Neural cell (in vitro differentiated cells): ENCODE results near the gene PDE3A. TPM values are rescaled to one million over a fixed set of nuclear protein-coding genes. Genes with fewer than 3 reads are reported as not detected.

ENCODE experiments used
- H2AFZ ChIP-seq: fragments of 200-600, 300-800 bp; sonication (generic), shearing (Covaris generic); 2 replicates; pipeline ENCODE4 v1.6.0; 2014; ENCODE audit warnings: low read depth, mild to moderate bottlenecking, antibody characterized with exemption, low read length, moderate library complexity
- H3F3A ChIP-seq: fragments of 200-600 bp; shearing (Covaris generic); 2 replicates; pipeline ENCODE4 v1.6.1; 2016; ENCODE audit warnings: mild to moderate bottlenecking, moderate library complexity, mixed read lengths, antibody characterized with exemption, low read length; ENCODE audit not compliant: insufficient read depth, poor library complexity, severe bottlenecking
- H3K27ac ChIP-seq: fragments of 200-600, 300-800 bp; sonication (generic), shearing (Covaris generic); 2 replicates; pipeline ENCODE4 v1.5.1; 2014; ENCODE audit warnings: mild to moderate bottlenecking, low read length, moderate library complexity
- H3K27me3 ChIP-seq: fragments of 300-800, 200-600 bp; sonication (generic), shearing (Covaris generic); 2 replicates; pipeline ENCODE4 v1.6.0; 2014; ENCODE audit warnings: mild to moderate bottlenecking, low read depth, low read length, moderate library complexity; ENCODE audit not compliant: insufficient read depth
- H3K36me3 ChIP-seq: fragments of 300-800, 200-600 bp; sonication (generic), shearing (Covaris generic); 2 replicates; pipeline ENCODE4 v1.5.1; 2014; ENCODE audit warnings: mild to moderate bottlenecking, antibody characterized with exemption, low read length, moderate library complexity; ENCODE audit not compliant: insufficient read depth
- H3K4me2 ChIP-seq: fragments of 300-800, 200-600 bp; sonication (generic), shearing (Covaris generic); 2 replicates; pipeline ENCODE4 v1.6.0; 2014; ENCODE audit warnings: mild to moderate bottlenecking, low read length
- H3K4me3 ChIP-seq: fragments of 300-800, 200-600 bp; sonication (generic), shearing (Covaris generic); 2 replicates; pipeline ENCODE4 v1.5.1; 2014; ENCODE audit warnings: mild to moderate bottlenecking, low read length, moderate library complexity
- H3K79me2 ChIP-seq: fragments of 200-600 bp; shearing (Covaris generic); replicated peaks from 2 replicates; pipeline ENCODE4 v1.6.0; 2014; ENCODE audit warnings: mild to moderate bottlenecking, low read length, moderate library complexity; ENCODE audit not compliant: insufficient read depth
- H3K9ac ChIP-seq: fragments of 300-800, 200-600 bp; sonication (generic), shearing (Covaris generic); 2 replicates; pipeline ENCODE4 v1.6.1; 2016; ENCODE audit warnings: mild to moderate bottlenecking, low read length, mixed read lengths
- H3K9me2 ChIP-seq: fragments of 200-600 bp; shearing (Covaris generic); 2 replicates; pipeline ENCODE4 v1.6.1; 2016; ENCODE audit warnings: mild to moderate bottlenecking, low read length, mixed read lengths; ENCODE audit not compliant: insufficient read depth
- H3K9me3 ChIP-seq: fragments of 200-600, 300-800 bp; sonication (generic), shearing (Covaris generic); 2 replicates; pipeline ENCODE4 v1.6.1; 2016; ENCODE audit warnings: mild to moderate bottlenecking, mixed run types, low read length, moderate library complexity, mixed read lengths
- H4K20me1 ChIP-seq: fragments of 200-600 bp; shearing (Covaris generic); 2 replicates; pipeline ENCODE4 v1.6.1; 2016; ENCODE audit warnings: mild to moderate bottlenecking, mixed run types; ENCODE audit not compliant: insufficient read depth
- EP300 ChIP-seq: fragments of 450-650 bp; conservative IDR thresholded peaks from 2 replicates; pipeline ENCODE4 v1.6.1; 2014; ENCODE audit warnings: antibody characterized with exemption, mild to moderate bottlenecking, moderate library complexity; ENCODE audit not compliant: poor library complexity, severe bottlenecking
- MXI1 ChIP-seq: fragments of 450-650 bp; conservative IDR thresholded peaks from 2 replicates; pipeline ENCODE4 v1.6.1; 2014; ENCODE audit warnings: antibody characterized with exemption, mild to moderate bottlenecking; ENCODE audit not compliant: poor library complexity, severe bottlenecking
- RAD21 ChIP-seq: fragments of 450-650 bp; conservative IDR thresholded peaks from 2 replicates; pipeline ENCODE4 v1.6.1; 2014; ENCODE audit warnings: antibody characterized with exemption, mild to moderate bottlenecking, moderate library complexity
- REST ChIP-seq: IDR thresholded peaks from 2 replicates; pipeline ENCODE4 v1.6.1; 2012; ENCODE audit warnings: borderline replicate concordance
- polyA plus RNA-seq: library from polyadenylated mRNA; depleted of rRNA; stranded (reverse); fragments of >200 nt; gene quantifications from 2 replicates; pipeline ENCODE4 v1.2.3, GENCODE V29; 2014
- TF ChIP-seq, protein P1 (sequence below): fragments of 450-650 bp; IDR thresholded peaks from 2 replicates; pipeline ENCODE4 v1.5.1; 2014; ENCODE audit warnings: antibody characterized with exemption, mild to moderate bottlenecking, moderate library complexity; ENCODE audit not compliant: poor library complexity, severe bottlenecking

The PDE3A gene
- polyA plus RNA-seq, 1 donor from 2014 or later: 0.94 TPM

- Histone ChIP-seq H3K27ac (no peak overlapping the region), H3K79me2 (no peaks in the 10 kb centered on the region), H2AFZ (no peak overlapping the region), H3K9me2 (no peaks in the 10 kb centered on the region), H3K36me3 (no peaks in the 10 kb centered on the region), H3K4me3 (no peak overlapping the region), H3K27me3 (peaks cover 13% of the 10 kb centered on the region), H3K4me2 (no peak overlapping the region), H3K9me3 (no peaks in the 10 kb centered on the region), H4K20me1 (no peaks in the 10 kb centered on the region), H3F3A (no peaks in the 10 kb centered on the region), H3K9ac (no peak overlapping the region)
- TF ChIP-seq REST (no peak), MXI1 (no peak), RAD21 (no peak), EP300 (no peak)
Observed at GRCh38 chr12:20375560-20375959, 7.2 kb downstream of the PDE3A start.

- H3F3A ChIP-seq: no peaks in the 10 kb centered on the region
- H4K20me1 ChIP-seq: no peaks in the 10 kb centered on the region
- H3K79me2 ChIP-seq: no peaks in the 10 kb centered on the region
- no peak overlapping the region for H2AFZ ChIP-seq
- no peaks in the 10 kb centered on the region for H3K9me3 ChIP-seq
- H3K36me3 ChIP-seq: no peaks in the 10 kb centered on the region
- H3K9me2 ChIP-seq: no peaks in the 10 kb centered on the region
- H3K9ac ChIP-seq: no peak overlapping the region
- H3K27ac ChIP-seq: no peak overlapping the region
- TF ChIP-seq, protein P1, sequence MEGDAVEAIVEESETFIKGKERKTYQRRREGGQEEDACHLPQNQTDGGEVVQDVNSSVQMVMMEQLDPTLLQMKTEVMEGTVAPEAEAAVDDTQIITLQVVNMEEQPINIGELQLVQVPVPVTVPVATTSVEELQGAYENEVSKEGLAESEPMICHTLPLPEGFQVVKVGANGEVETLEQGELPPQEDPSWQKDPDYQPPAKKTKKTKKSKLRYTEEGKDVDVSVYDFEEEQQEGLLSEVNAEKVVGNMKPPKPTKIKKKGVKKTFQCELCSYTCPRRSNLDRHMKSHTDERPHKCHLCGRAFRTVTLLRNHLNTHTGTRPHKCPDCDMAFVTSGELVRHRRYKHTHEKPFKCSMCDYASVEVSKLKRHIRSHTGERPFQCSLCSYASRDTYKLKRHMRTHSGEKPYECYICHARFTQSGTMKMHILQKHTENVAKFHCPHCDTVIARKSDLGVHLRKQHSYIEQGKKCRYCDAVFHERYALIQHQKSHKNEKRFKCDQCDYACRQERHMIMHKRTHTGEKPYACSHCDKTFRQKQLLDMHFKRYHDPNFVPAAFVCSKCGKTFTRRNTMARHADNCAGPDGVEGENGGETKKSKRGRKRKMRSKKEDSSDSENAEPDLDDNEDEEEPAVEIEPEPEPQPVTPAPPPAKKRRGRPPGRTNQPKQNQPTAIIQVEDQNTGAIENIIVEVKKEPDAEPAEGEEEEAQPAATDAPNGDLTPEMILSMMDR: peak; percentile 45
- no peak for TF ChIP-seq REST
- peak; percentile 44 for TF ChIP-seq RAD21
- no peaks in the 10 kb centered on the region for H3K27me3 ChIP-seq
- H3K4me2 ChIP-seq: no peak overlapping the region
- H3K4me3 ChIP-seq: no peak overlapping the region
Observed at GRCh38 chr12:20376984-20377383, 8.6 kb downstream of the PDE3A start.
